A673 (cell line): ENCODE data around the gene CAPN8.

Source experiments
- CTCF ChIP-seq: fragments of 300-800, 200-600 bp; sonication (generic); conservative IDR thresholded peaks from 2 replicates; pipeline ENCODE4 v1.5.1; 2017; ENCODE audit warnings: low read depth, mild to moderate bottlenecking, antibody characterized with exemption, low read length, moderate library complexity, mixed read lengths
- EZH2 ChIP-seq: fragments of 200-600 bp; sonication (generic); IDR thresholded peaks from 2 replicates; pipeline ENCODE4 v1.6.1; 2017; ENCODE audit warnings: borderline replicate concordance, low read depth, mild to moderate bottlenecking, mixed read lengths, antibody characterized with exemption, low read length; ENCODE audit not compliant: poor library complexity, severe bottlenecking

GRCh38 chr1:223674119-223674890, 8.8 kb upstream of the CAPN8 start:
- no peak for TF ChIP-seq EZH2
- TF ChIP-seq CTCF = no peak
